Esophagus (tissue), 2 donors: ENCODE results near the gene ABO. TPM values are rescaled to one million over a fixed set of nuclear protein-coding genes. Genes with fewer than 3 reads are reported as not detected.
"Not testable (repeated sequence)": the region's sequence is repeated elsewhere in the genome, so short reads cannot be mapped to it uniquely, and the experiment has no call there.

Experiments
- H3K27ac ChIP-seq, 2 donors: one replicate each; pipeline ENCODE4 v1.5.1; 2013; ENCODE audit warnings: low read depth in 2 of 2, mild to moderate bottlenecking in 2 of 2, inconsistent platforms in 1 of 2, low read length in 1 of 2, moderate library complexity in 1 of 2
- H3K27me3 ChIP-seq, 2 donors: one replicate each; pipeline ENCODE4 v1.6.1; 2013; ENCODE audit warnings: low read length in 2 of 2, control low read depth in 1 of 2, mild to moderate bottlenecking in 1 of 2; ENCODE audit not compliant: insufficient read depth in 2 of 2, control insufficient read depth in 1 of 2
- H3K36me3 ChIP-seq, 2 donors: one replicate each; pipeline ENCODE4 v1.6.1; 2013; ENCODE audit warnings: low read length in 1 of 2; ENCODE audit not compliant: control insufficient read depth in 2 of 2, insufficient read depth in 2 of 2
- H3K4me1 ChIP-seq, 2 donors: one replicate each; pipeline ENCODE4 v1.6.1; 2013; ENCODE audit warnings: low read length in 1 of 2; ENCODE audit not compliant: control insufficient read depth in 2 of 2, insufficient read depth in 2 of 2
- H3K4me3 ChIP-seq, 2 donors: one replicate each; pipeline ENCODE4 v1.5.1; 2013; ENCODE audit warnings: low read length in 2 of 2, mild to moderate bottlenecking in 2 of 2, low read depth in 1 of 2, moderate library complexity in 1 of 2
- H3K9me3 ChIP-seq, 2 donors: one replicate each; pipeline ENCODE4 v1.6.1; 2013; ENCODE audit warnings: mild to moderate bottlenecking in 2 of 2, low read depth in 1 of 2, low read length in 1 of 2, moderate library complexity in 1 of 2; ENCODE audit not compliant: control insufficient read depth in 2 of 2, insufficient read depth in 1 of 2
- WGBS, 2 donors: extraction: QIAGEN DNeasy Blood & Tissue Kit; methylation state at CpG; one replicate each; pipeline ENCODE4 v1.1.7; 2013; 5-methylcytosine and 5-hydroxymethylcytosine counted together
- polyA plus RNA-seq, 2 donors: library from polyadenylated mRNA; stranded (reverse); fragments of 200-250 nt; gene quantifications; one replicate each; pipeline ENCODE4 v1.2.3, GENCODE V29; 2013
- donor health status: healthy with polysubstance abuse.
- donor health status: Bipolar disorder and iron deficiency.

Gene ABO
- polyA plus RNA-seq, 2 donors: 7.7 to 15.6 TPM

- Histone ChIP-seq H3K27me3 (no peaks in the 10 kb centered on the region), H3K4me1 (peaks cover 0 to 2% of the 10 kb centered on the region in 2 donors), H3K27ac (no peak overlapping the region), H3K36me3 (peaks cover 0 to 23% of the 10 kb centered on the region in 2 donors), H3K9me3 (no peaks in the 10 kb centered on the region), H3K4me3 (no peak overlapping the region)
- WGBS, 2 donors: 53 to 57% methylated on average over 13 of the region's 13 CpGs
Observed at GRCh38 chr9:133257465-133257956, 17.5 kb downstream of the ABO start.

- H3K4me3 ChIP-seq: no peak overlapping the region
- no peaks in the 10 kb centered on the region for H3K9me3 ChIP-seq
- 62 to 80% methylated on average over 10 of the region's 10 CpGs for WGBS, 2 donors
- H3K27me3 ChIP-seq: no peaks in the 10 kb centered on the region
- peaks cover 2 to 10% of the 10 kb centered on the region in 2 donors for H3K4me1 ChIP-seq
- peaks cover 0 to 23% of the 10 kb centered on the region in 2 donors for H3K36me3 ChIP-seq
- no peak overlapping the region for H3K27ac ChIP-seq
Observed at GRCh38 chr9:133256686-133257091, 18.3 kb downstream of the ABO start.

GRCh38 chr9:133256136-133256461, 18.9 kb downstream of the ABO start:
- Histone ChIP-seq H3K4me3 (no peak overlapping the region), H3K27ac (no peak overlapping the region)
- 94 to 96% methylated on average over 30 of the region's 30 CpGs for WGBS, 2 donors

GRCh38 chr9:133255371-133256135, 19.4 kb downstream of the ABO start:
- 94 to 95% methylated on average over 42 of the region's 42 CpGs for WGBS, 2 donors
- no peaks in the 10 kb centered on the region for H3K27me3 ChIP-seq
- no peaks in the 10 kb centered on the region for H3K9me3 ChIP-seq
- H3K36me3 ChIP-seq: peaks cover 0 to 16% of the 10 kb centered on the region in 2 donors
- no peak overlapping the region for H3K4me3 ChIP-seq
- H3K27ac ChIP-seq: no peak overlapping the region
- peaks cover 5 to 12% of the 10 kb centered on the region in 2 donors for H3K4me1 ChIP-seq

More at GRCh38 chr9:133256136-133256461, 18.9 kb downstream of the ABO start:
- Histone ChIP-seq H3K9me3 (no peaks in the 10 kb centered on the region), H3K36me3 (peaks cover 0 to 21% of the 10 kb centered on the region in 2 donors), H3K27me3 (no peaks in the 10 kb centered on the region), H3K4me1 (peaks cover 2 to 12% of the 10 kb centered on the region in 2 donors)

- WGBS, 2 donors: 91 to 93% methylated on average over 5 of the region's 5 CpGs
- Histone ChIP-seq H3K4me3 (no peak overlapping the region), H3K9me3 (no peaks in the 10 kb centered on the region), H3K36me3 (peaks cover 0 to 8% of the 10 kb centered on the region in 2 donors), H3K27me3 (no peaks in the 10 kb centered on the region), H3K4me1 (peaks cover 5 to 12% of the 10 kb centered on the region in 2 donors), H3K27ac (no peak overlapping the region)
Observed at GRCh38 chr9:133254471-133254870, 20.5 kb downstream of the ABO start.

- no peaks in the 10 kb centered on the region for H3K27me3 ChIP-seq
- WGBS, 2 donors: 35 to 40% methylated on average over 1 of the region's 1 CpG
- H3K9me3 ChIP-seq: no peaks in the 10 kb centered on the region
- no peak overlapping the region for H3K4me3 ChIP-seq
- peaks cover 0 to 8% of the 10 kb centered on the region in 2 donors for H3K36me3 ChIP-seq
- H3K4me1 ChIP-seq: peaks cover 8 to 12% of the 10 kb centered on the region in 2 donors
- peak overlapping the region; percentile 95 to 96 for H3K27ac ChIP-seq
Observed at GRCh38 chr9:133253268-133253667, 21.7 kb downstream of the ABO start.

GRCh38 chr9:133252301-133253020, 22.5 kb downstream of the ABO start:
- Histone ChIP-seq H3K4me3 (peak overlapping the region; percentile 19 to 28), H3K4me1 (peaks cover 8 to 12% of the 10 kb centered on the region in 2 donors), H3K9me3 (no peaks in the 10 kb centered on the region), H3K27me3 (no peaks in the 10 kb centered on the region), H3K36me3 (peaks cover 0 to 7% of the 10 kb centered on the region in 2 donors), H3K27ac (peak overlapping the region; percentile 95 to 96)
- 45% methylated on average over 16 of the region's 16 CpGs for WGBS, 2 donors

GRCh38 chr9:133251773-133252172, 23.2 kb downstream of the ABO start:
- peaks cover 0 to 7% of the 10 kb centered on the region in 2 donors for H3K36me3 ChIP-seq
- no peaks in the 10 kb centered on the region for H3K9me3 ChIP-seq
- peak overlapping the region; percentile 95 to 96 for H3K27ac ChIP-seq
- H3K4me1 ChIP-seq: peaks cover 8 to 12% of the 10 kb centered on the region in 2 donors
- peak overlapping the region in 1 of 2 donors; percentile 19 for H3K4me3 ChIP-seq
- 44 to 53% methylated on average over 11 of the region's 11 CpGs for WGBS, 2 donors
- H3K27me3 ChIP-seq: no peaks in the 10 kb centered on the region

- peaks cover 11 to 12% of the 10 kb centered on the region in 2 donors for H3K4me1 ChIP-seq
- H3K9me3 ChIP-seq, H3K36me3 ChIP-seq, H3K4me3 ChIP-seq, H3K27me3 ChIP-seq: not testable (repeated sequence)
- WGBS, 2 donors: 79 to 86% methylated on average over 6 of the region's 6 CpGs
- peak overlapping the region; percentile 95 to 96 for H3K27ac ChIP-seq
Observed at GRCh38 chr9:133251221-133251620, 23.8 kb downstream of the ABO start.
